Activated CD8-positive, alpha-beta T cell treated with anti-CD3 and anti-CD28 coated beads for 36 hours (primary cell): ENCODE measurements around the gene KIF6. TPM values are rescaled to one million over a fixed set of nuclear protein-coding genes. Genes with fewer than 3 reads are reported as not detected.

Source experiments
- ATAC-seq: fragments of 200-7000 bp; cut with Tn5 transposase; one replicate; pipeline ENCODE4 v1.10.0; 2021; ENCODE audit warnings: mild to moderate bottlenecking, moderate library complexity
- CTCF ChIA-PET: fragments of 350-600 bp; sonication (Branson Sonifier 250); formaldehyde crosslinking; loops from one replicate; lab custom pipeline; 2021; ENCODE audit warnings: antibody characterized with exemption; lab: Charles Lee
- POLR2A ChIA-PET: fragments of 350-600 bp; sonication (Branson Sonifier 250); formaldehyde crosslinking; loops from one replicate; lab custom pipeline; 2021; ENCODE audit warnings: antibody characterized with exemption; lab: Charles Lee
- DNase-seq: peaks from one replicate; pipeline ENCODE4 v3.0.0-alpha.2; 2020
- H3K27ac Mint-ChIP-seq: one replicate; pipeline ENCODE4 v1.8.0; 2021; ENCODE audit warnings: mild to moderate bottlenecking, mixed read lengths
- H3K27me3 Mint-ChIP-seq: one replicate; pipeline ENCODE4 v1.8.0; 2021; ENCODE audit warnings: mixed read lengths
- H3K36me3 Mint-ChIP-seq: one replicate; pipeline ENCODE4 v1.8.0; 2021; ENCODE audit warnings: low read depth, mixed read lengths
- H3K4me1 Mint-ChIP-seq: one replicate; pipeline ENCODE4 v1.8.0; 2021; ENCODE audit warnings: low read depth, mixed read lengths
- H3K4me3 Mint-ChIP-seq: one replicate; pipeline ENCODE4 v1.8.0; 2021; ENCODE audit warnings: mild to moderate bottlenecking, moderate library complexity, mixed read lengths
- H3K9me3 Mint-ChIP-seq: one replicate; pipeline ENCODE4 v1.8.0; 2021; ENCODE audit warnings: mixed read lengths
- CTCF ChIP-seq: fragments of 200-600 bp; IDR thresholded peaks from one replicate; pipeline ENCODE4 v1.8.0; 2022; ENCODE audit warnings: antibody characterized with exemption, mild to moderate bottlenecking
- intact Hi-C: fragments of 100-400 bp; cut with micrococcal nuclease; formaldehyde crosslinking; loops from one replicate; pipeline ENCODE4 v1.10.0; 2022
- total RNA-seq, 2 experiments: library from RNA; stranded (reverse); gene quantifications; one replicate each; pipeline ENCODE4 v1.2.3, GENCODE V29; 2021

KIF6 gene, protein sequence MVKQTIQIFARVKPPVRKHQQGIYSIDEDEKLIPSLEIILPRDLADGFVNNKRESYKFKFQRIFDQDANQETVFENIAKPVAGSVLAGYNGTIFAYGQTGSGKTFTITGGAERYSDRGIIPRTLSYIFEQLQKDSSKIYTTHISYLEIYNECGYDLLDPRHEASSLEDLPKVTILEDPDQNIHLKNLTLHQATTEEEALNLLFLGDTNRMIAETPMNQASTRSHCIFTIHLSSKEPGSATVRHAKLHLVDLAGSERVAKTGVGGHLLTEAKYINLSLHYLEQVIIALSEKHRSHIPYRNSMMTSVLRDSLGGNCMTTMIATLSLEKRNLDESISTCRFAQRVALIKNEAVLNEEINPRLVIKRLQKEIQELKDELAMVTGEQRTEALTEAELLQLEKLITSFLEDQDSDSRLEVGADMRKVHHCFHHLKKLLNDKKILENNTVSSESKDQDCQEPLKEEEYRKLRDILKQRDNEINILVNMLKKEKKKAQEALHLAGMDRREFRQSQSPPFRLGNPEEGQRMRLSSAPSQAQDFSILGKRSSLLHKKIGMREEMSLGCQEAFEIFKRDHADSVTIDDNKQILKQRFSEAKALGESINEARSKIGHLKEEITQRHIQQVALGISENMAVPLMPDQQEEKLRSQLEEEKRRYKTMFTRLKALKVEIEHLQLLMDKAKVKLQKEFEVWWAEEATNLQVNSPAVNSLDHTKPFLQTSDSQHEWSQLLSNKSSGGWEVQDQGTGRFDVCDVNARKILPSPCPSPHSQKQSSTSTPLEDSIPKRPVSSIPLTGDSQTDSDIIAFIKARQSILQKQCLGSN
- total RNA-seq, result under 1 TPM; 0.13 to 0.14 TPM

DNA sequence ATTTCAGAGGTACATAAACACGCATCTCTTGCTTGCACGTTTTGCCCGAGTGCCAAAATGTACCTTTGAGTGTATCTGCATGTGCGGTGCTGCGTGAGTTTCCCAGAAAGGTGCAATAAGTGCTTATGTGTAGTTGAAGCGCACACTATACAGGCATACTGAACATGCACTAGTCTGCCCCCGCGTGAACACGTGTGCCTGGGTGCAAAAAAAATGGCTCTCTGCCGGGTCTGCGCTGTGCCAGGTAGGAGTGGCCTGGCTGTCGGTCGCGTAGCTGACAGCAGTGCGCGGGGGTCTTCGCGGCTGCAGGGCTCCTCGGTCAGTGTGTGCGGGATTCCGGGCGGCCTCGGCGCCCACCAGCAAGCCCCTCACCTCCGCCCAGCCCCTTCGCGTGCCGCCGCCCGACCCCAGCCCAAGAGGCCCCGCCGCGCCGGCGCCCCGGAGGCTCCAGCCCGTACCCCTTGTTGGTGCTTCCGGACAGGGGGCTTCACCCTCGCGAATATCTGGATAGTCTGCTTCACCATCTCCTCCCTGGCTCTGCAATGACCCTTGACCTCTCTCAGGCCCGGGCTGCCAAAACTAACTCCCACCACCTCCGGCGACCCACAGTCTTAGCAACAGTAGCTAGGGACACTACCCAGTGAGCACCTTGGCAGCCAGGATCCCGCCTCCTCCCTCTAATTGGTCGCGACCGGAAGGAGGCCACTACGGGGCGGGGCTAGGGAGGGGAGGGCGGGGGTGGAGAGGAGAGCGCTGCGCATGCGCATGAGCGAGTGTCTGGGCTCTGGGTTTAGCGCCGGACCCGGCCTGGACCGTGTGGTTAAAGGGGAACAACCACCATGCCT is at the start of gene KIF6:
TSS of gene KIF6 (minus strand) at position 622 of the 845 bp plus-strand sequence. CDS start at position 524, 98 bp downstream.
- peaks cover 6% of the 10 kb centered on the region for H3K27me3 Mint-ChIP-seq
- no peaks in the 10 kb centered on the region for H3K36me3 Mint-ChIP-seq
- H3K4me3 Mint-ChIP-seq, result peak within 1 kb of the TSS; percentile 85
- intact Hi-C loops, result no loop called here
- peaks cover 2% of the 10 kb centered on the region for H3K4me1 Mint-ChIP-seq
- ATAC-seq (peak; percentile 100), DNase-seq (peak; percentile 87)
- CTCF ChIA-PET, result no interaction called here
- no peak within 1 kb of the TSS for H3K27ac Mint-ChIP-seq
- no peaks in the 10 kb centered on the region for H3K9me3 Mint-ChIP-seq
- TF ChIP-seq CTCF, result no peak
- POLR2A ChIA-PET, result no interaction called here

- ATAC-seq (no peak), DNase-seq (no peak)
- Mint-ChIP-seq H3K36me3 (no peaks in the 10 kb centered on the region), H3K4me1 (no peaks in the 10 kb centered on the region), H3K4me3 (no peak overlapping the region), H3K27me3 (peaks cover 11% of the 10 kb centered on the region), H3K27ac (no peak overlapping the region), H3K9me3 (no peaks in the 10 kb centered on the region)
- POLR2A ChIA-PET, result no interaction called here
- CTCF ChIA-PET, result no interaction called here
- intact Hi-C loops, result no loop called here
- no peak for TF ChIP-seq CTCF
Observed at GRCh38 chr6:39773782-39774181, 48.6 kb upstream of the KIF6 start.

DNA sequence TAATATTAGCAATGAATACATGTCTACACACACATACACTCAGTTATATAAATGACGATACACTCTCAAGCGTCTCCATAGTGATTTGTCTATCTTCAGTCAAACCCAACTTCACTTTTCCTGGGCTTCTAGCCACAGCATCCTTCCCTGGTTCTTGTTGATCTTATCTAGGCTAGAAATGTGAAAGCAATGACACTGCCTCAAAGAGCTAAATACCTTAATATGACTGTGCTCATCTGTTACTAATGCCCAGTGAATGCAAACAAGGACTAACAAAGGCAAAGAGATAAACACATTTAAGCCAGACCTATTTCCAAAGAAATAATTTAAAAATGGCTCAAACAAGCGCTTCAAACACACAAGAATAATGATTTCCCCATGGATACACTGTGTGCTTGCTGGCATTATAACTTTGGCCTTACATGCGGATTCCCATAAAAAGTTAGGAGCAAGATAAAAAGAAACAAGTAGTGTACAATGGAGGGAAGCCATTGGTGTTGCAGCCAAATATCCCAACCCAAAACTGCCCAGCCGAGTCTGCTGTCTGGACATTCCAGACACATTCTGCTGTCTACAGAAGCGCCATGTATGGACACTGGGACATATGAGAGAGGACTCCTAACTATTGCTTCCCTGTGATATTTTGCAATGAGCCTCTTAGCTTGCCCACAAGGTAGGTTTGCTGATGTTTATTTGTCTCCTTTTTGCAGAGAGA is 47.5 kb upstream of the KIF6 start:
- no peak for TF ChIP-seq CTCF
- peaks cover 12% of the 10 kb centered on the region for H3K27me3 Mint-ChIP-seq
- no peak overlapping the region for H3K27ac Mint-ChIP-seq
- no peaks in the 10 kb centered on the region for H3K9me3 Mint-ChIP-seq
- ATAC-seq, result no peak
- no peak overlapping the region for H3K4me3 Mint-ChIP-seq
- H3K36me3 Mint-ChIP-seq, result no peaks in the 10 kb centered on the region
- CTCF ChIA-PET, result no interaction called here
- POLR2A ChIA-PET, result no interaction called here
- no peaks in the 10 kb centered on the region for H3K4me1 Mint-ChIP-seq
- intact Hi-C loops, result no loop called here
- no peak for DNase-seq

DNA sequence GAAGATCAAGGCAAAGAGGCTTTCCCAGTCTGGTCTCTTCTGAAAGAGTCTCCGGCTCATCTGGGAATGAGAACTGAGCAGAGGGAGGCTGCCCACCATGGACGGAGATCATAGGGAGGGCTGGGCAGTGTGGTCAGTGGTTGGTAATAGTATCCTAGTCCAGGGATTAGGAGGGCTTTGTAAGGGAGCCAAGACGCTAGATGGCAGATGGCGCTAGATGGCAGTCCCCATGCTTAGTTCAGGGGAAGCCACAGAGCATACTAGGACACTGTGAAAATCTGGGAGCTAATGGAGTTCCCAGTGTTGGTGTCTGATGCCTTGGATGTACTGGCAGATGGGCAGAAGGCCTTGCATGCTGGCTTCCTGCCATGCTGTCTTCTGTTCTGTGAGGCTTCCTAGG is 45.2 kb upstream of the KIF6 start:
- Mint-ChIP-seq H3K27ac (no peak overlapping the region), H3K4me1 (no peaks in the 10 kb centered on the region), H3K9me3 (no peaks in the 10 kb centered on the region), H3K36me3 (no peaks in the 10 kb centered on the region), H3K4me3 (no peak overlapping the region), H3K27me3 (peaks cover 16% of the 10 kb centered on the region)
- intact Hi-C loops, result no loop called here
- ChIA-PET POLR2A (no interaction called here), CTCF (no interaction called here)
- ATAC-seq (no peak), DNase-seq (no peak)
- TF ChIP-seq CTCF, result no peak
